HEK293 (cell line): ENCODE data around the gene KRTAP4-7.
"Not testable (repeated sequence)": the region's sequence is repeated elsewhere in the genome, so short reads cannot be mapped to it uniquely, and the experiment has no call there.

ENCODE experiments used
- CTCF ChIP-seq: fragments of 450-650 bp; formaldehyde crosslinking; IDR thresholded peaks from 2 replicates; pipeline ENCODE4 v1.5.1; 2016; ENCODE audit warnings: missing biosample characterization, missing genetic modification characterization
- HIC1 ChIP-seq: fragments of 450-650 bp; formaldehyde crosslinking; IDR thresholded peaks from 2 replicates; pipeline ENCODE4 v1.5.1; 2016; ENCODE audit warnings: missing biosample characterization, missing genetic modification characterization
- KLF16 ChIP-seq: fragments of 450-650 bp; formaldehyde crosslinking; IDR thresholded peaks from 2 replicates; pipeline ENCODE4 v1.5.1; 2017; ENCODE audit warnings: missing biosample characterization, missing genetic modification characterization
- SCRT1 ChIP-seq: fragments of 450-650 bp; formaldehyde crosslinking; IDR thresholded peaks from 2 replicates; pipeline ENCODE4 v1.5.1; 2016; ENCODE audit warnings: missing biosample characterization, missing genetic modification characterization, borderline replicate concordance
- YY1 ChIP-seq: fragments of 450-650 bp; formaldehyde crosslinking; IDR thresholded peaks from 2 replicates; pipeline ENCODE4 v1.5.1; 2018; ENCODE audit warnings: missing biosample characterization, missing genetic modification characterization
- ZBTB17 ChIP-seq: fragments of 450-650 bp; formaldehyde crosslinking; IDR thresholded peaks from 2 replicates; pipeline ENCODE4 v1.5.1; 2016; ENCODE audit warnings: missing biosample characterization, missing genetic modification characterization
- ZNF560 ChIP-seq: fragments of 450-650 bp; formaldehyde crosslinking; IDR thresholded peaks from 2 replicates; pipeline ENCODE4 v1.5.1; 2017; ENCODE audit warnings: missing biosample characterization, missing genetic modification characterization, borderline replicate concordance
- ZXDB ChIP-seq: fragments of 450-650 bp; formaldehyde crosslinking; IDR thresholded peaks from 2 replicates; pipeline ENCODE4 v1.5.1; 2016; ENCODE audit warnings: missing biosample characterization, missing genetic modification characterization

- not testable (repeated sequence) for TF ChIP-seq ZXDB; CTCF (tag by site-specific recombination); KLF16; ZNF560 (tag by site-specific recombination); SCRT1 (tag by site-specific recombination); HIC1 (tag by site-specific recombination); YY1 (tag by site-specific recombination); ZBTB17 (tag by site-specific recombination)
These were observed 36.0 kb downstream of the KRTAP4-7 start for GRCh38 chr17:41119696-41120690.
